Brain microvascular endothelial cell (primary cell): ENCODE data around the gene TBC1D2.
A peak's percentile ranks its signal among the peaks of the same experiment; 100 is the strongest.

Experiments
- DNase-seq: peaks from one replicate; pipeline ENCODE4 v3.0.0-alpha.2; 2020
- H3K27ac ChIP-seq: fragments of 250-450 bp; sonication (Bioruptor Pico); 2 replicates; pipeline ENCODE4 v1.5.1; 2020; ENCODE audit warnings: mild to moderate bottlenecking, moderate library complexity
- H3K27me3 ChIP-seq: fragments of 250-450 bp; sonication (Bioruptor Pico); replicated peaks from 2 replicates; pipeline ENCODE4 v1.5.1; 2020; ENCODE audit warnings: mild to moderate bottlenecking
- H3K36me3 ChIP-seq: fragments of 250-450 bp; sonication (Bioruptor Pico); replicated peaks from 2 replicates; pipeline ENCODE4 v1.5.1; 2020; ENCODE audit warnings: mild to moderate bottlenecking
- H3K4me3 ChIP-seq: 2 replicates; pipeline ENCODE4 v1.5.1; 2011; ENCODE audit warnings: low read depth, mild to moderate bottlenecking, control low read depth, low read length, moderate library complexity
- in situ Hi-C: cut with HindIII; loops from 2 replicates; pipeline ENCODE4 v1.10.0; 2017; ENCODE audit warnings: low sequenced_read_pairs, low pct_ligation_motif_present
- TF ChIP-seq, protein P1 (sequence below): IDR thresholded peaks from 2 replicates; pipeline ENCODE4 v1.5.1; 2011; ENCODE audit warnings: low read depth, mild to moderate bottlenecking, moderate library complexity, low read length, control low read depth, inconsistent platforms; ENCODE audit errors: missing control alignments

The TBC1D2 gene

DNA sequence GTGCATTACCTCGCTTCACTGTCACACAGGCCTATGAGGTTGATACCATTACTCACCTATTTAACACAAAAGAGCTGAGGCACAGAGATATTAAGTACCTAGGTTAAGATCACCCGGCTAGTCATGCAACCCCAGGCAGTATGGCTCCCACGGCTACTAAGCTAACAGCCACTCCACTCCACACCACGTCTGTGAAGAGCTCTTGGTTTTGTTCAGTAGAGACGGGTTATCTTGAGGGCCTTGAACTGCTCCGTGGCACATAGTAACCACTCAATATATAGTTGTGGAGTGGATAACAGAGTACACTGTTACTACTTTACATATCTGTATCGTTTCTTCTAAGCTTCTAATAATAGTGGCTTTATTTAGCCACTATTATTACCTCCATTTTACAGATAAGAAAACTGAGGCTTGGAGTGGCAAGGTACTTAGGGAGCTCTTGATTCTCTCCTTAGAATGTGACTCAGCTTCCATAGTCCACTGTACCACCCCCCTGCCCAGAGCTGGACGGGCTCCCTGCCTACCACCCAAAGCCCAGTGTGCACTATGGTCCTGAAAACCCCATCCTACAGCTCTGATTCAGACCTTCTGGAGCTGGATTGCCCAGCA lies 62.0 kb downstream of the TBC1D2 start:
- Histone ChIP-seq H3K27me3 (no peaks in the 10 kb centered on the region), H3K27ac (no peak overlapping the region), H3K4me3 (peak overlapping the region; percentile 66), H3K36me3 (no peaks in the 10 kb centered on the region)
- in situ Hi-C loops = no loop called here
- no peak for DNase-seq
- TF ChIP-seq, protein P1, sequence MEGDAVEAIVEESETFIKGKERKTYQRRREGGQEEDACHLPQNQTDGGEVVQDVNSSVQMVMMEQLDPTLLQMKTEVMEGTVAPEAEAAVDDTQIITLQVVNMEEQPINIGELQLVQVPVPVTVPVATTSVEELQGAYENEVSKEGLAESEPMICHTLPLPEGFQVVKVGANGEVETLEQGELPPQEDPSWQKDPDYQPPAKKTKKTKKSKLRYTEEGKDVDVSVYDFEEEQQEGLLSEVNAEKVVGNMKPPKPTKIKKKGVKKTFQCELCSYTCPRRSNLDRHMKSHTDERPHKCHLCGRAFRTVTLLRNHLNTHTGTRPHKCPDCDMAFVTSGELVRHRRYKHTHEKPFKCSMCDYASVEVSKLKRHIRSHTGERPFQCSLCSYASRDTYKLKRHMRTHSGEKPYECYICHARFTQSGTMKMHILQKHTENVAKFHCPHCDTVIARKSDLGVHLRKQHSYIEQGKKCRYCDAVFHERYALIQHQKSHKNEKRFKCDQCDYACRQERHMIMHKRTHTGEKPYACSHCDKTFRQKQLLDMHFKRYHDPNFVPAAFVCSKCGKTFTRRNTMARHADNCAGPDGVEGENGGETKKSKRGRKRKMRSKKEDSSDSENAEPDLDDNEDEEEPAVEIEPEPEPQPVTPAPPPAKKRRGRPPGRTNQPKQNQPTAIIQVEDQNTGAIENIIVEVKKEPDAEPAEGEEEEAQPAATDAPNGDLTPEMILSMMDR = no peak

- TF ChIP-seq, protein P1 = peak; percentile 73
- DNase-seq = peak; percentile 37
- Histone ChIP-seq H3K27me3 (no peaks in the 10 kb centered on the region), H3K27ac (no peak within 1 kb of the TSS), H3K4me3 (peak within 1 kb of the TSS; percentile 66), H3K36me3 (no peaks in the 10 kb centered on the region)
- in situ Hi-C loops = no loop called here
Measured at GRCh38 chr9:98192503-98193335, 62.7 kb downstream of the TBC1D2 start, which contains the start of gene CORO2A. TSS of gene CORO2A (minus strand) at chr9:98192637. CDS start at chr9:98157660, 34,977 bp downstream.

- H3K27me3 ChIP-seq = no peaks in the 10 kb centered on the region
- peak overlapping the region; percentile 51 for H3K4me3 ChIP-seq
- H3K27ac ChIP-seq = no peak overlapping the region
- in situ Hi-C loops = no loop called here
- no peak for DNase-seq
- no peaks in the 10 kb centered on the region for H3K36me3 ChIP-seq
- TF ChIP-seq, protein P1 = no peak
Measured at GRCh38 chr9:98191671-98192502, 63.6 kb downstream of the TBC1D2 start.

DNA sequence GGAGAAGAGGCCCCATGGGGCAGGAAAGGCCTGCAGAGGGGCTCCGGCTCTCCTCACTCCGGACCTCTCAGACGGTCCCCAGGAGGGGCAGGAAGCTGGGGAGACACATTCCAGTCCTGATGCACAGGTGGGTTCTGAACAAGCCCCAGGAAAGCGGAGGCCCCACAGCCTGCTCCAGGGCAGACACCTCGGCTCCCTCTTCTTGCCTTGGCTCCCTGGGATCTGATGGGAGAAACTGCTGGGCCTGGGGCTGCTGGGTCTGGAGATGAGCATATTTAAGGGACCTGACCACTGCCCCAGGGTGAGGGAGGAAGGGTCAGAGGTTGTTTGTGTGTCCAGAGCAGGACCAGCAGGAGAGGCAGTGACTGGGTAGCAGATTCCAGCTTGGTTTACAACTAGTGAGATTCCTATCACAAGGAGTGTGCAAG lies 64.3 kb downstream of the TBC1D2 start:
- Histone ChIP-seq H3K27me3 (no peaks in the 10 kb centered on the region), H3K27ac (no peak overlapping the region), H3K36me3 (no peaks in the 10 kb centered on the region), H3K4me3 (no peak overlapping the region)
- DNase-seq = no peak
- in situ Hi-C loops = no loop called here
- TF ChIP-seq, protein P1 = no peak

DNA sequence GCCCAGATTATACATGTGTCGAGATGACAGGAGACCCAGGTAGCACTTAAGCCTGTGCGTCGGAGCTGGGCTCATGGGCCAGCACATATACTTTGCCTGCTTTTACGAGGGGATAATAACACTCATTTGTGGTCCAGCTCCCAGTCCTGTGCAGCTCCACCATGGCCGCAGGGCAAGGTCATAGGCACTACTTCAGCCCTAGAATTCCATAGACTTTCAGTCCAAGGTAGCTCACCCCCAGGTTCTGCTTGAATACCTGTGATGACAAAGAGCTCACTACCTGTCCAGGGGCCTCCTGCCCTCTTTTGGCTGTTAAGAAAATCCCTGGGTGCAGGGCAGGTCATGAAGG lies 64.7 kb downstream of the TBC1D2 start:
- no peaks in the 10 kb centered on the region for H3K36me3 ChIP-seq
- DNase-seq = no peak
- TF ChIP-seq, protein P1 = no peak
- H3K27me3 ChIP-seq = no peaks in the 10 kb centered on the region
- in situ Hi-C loops = no loop called here
- H3K27ac ChIP-seq = no peak overlapping the region
- H3K4me3 ChIP-seq = no peak overlapping the region
